ENCODE data around the gene CAMK1D.

Gene CAMK1D

GRCh38 chr10:12650538-12651298, 301.4 kb downstream of the CAMK1D start:
- DNase-seq (ENCODE audit: low read depth) = no peak
- H3K4me3 ChIP-seq (ENCODE audit: low read depth, low read length) = no peak overlapping the region
- TF ChIP-seq MAX (IDR thresholded peaks at IDR 0.05; ENCODE audit: low read depth, low read length) (no peak), POLR2A (IDR thresholded peaks at IDR 0.05; ENCODE audit: extremely low read depth, insufficient read length) (no peak), CTCF (IDR thresholded peaks at IDR 0.05; ENCODE audit: low read depth, low read length) (no peak), MYC (IDR thresholded peaks at IDR 0.05; ENCODE audit: low read depth, low read length) (no peak)

GRCh38 chr10:12655940-12656339, 306.6 kb downstream of the CAMK1D start:
- no peak overlapping the region for H3K4me3 ChIP-seq (ENCODE audit: low read depth, low read length)
- no peak for TF ChIP-seq POLR2A (IDR thresholded peaks at IDR 0.05; ENCODE audit: extremely low read depth, insufficient read length)
- no peak for TF ChIP-seq MYC (IDR thresholded peaks at IDR 0.05; ENCODE audit: low read depth, low read length)
- no peak for TF ChIP-seq CTCF (IDR thresholded peaks at IDR 0.05; ENCODE audit: low read depth, low read length)
- TF ChIP-seq MAX (IDR thresholded peaks at IDR 0.05; ENCODE audit: low read depth, low read length) = no peak
- DNase-seq (ENCODE audit: low read depth) = no peak

- TF ChIP-seq MAX (IDR thresholded peaks at IDR 0.05; ENCODE audit: low read depth, low read length) (no peak), CTCF (IDR thresholded peaks at IDR 0.05; ENCODE audit: low read depth, low read length) (peak; percentile 57), POLR2A (IDR thresholded peaks at IDR 0.05; ENCODE audit: extremely low read depth, insufficient read length) (no peak), MYC (IDR thresholded peaks at IDR 0.05; ENCODE audit: low read depth, low read length) (no peak)
Observed at GRCh38 chr10:12656518-12657142, 307.3 kb downstream of the CAMK1D start.

GRCh38 chr10:12657489-12657888, 308.1 kb downstream of the CAMK1D start:
- no peak for TF ChIP-seq CTCF (IDR thresholded peaks at IDR 0.05; ENCODE audit: low read depth, low read length)
- no peak for DNase-seq (ENCODE audit: low read depth)
- no peak overlapping the region for H3K4me3 ChIP-seq (ENCODE audit: low read depth, low read length)

More at GRCh38 chr10:12656518-12657142, 307.3 kb downstream of the CAMK1D start:
- DNase-seq (ENCODE audit: low read depth) = peak; percentile 60
- H3K4me3 ChIP-seq (ENCODE audit: low read depth, low read length) = no peak overlapping the region

- H3K4me3 ChIP-seq (ENCODE audit: low read depth, low read length) = no peak overlapping the region
- DNase-seq (ENCODE audit: low read depth) = no peak
- no peak for TF ChIP-seq MYC (IDR thresholded peaks at IDR 0.05; ENCODE audit: low read depth, low read length)
- no peak for TF ChIP-seq POLR2A (IDR thresholded peaks at IDR 0.05; ENCODE audit: extremely low read depth, insufficient read length)
Observed at GRCh38 chr10:12658526-12658925, 309.2 kb downstream of the CAMK1D start.

- TF ChIP-seq MAX (IDR thresholded peaks at IDR 0.05; ENCODE audit: low read depth, low read length) (no peak), POLR2A (IDR thresholded peaks at IDR 0.05; ENCODE audit: extremely low read depth, insufficient read length) (no peak), MYC (IDR thresholded peaks at IDR 0.05; ENCODE audit: low read depth, low read length) (no peak)
- no peak for DNase-seq (ENCODE audit: low read depth)
Observed at GRCh38 chr10:12659706-12660105, 310.4 kb downstream of the CAMK1D start.

More at GRCh38 chr10:12659706-12660105, 310.4 kb downstream of the CAMK1D start:
- H3K4me3 ChIP-seq (ENCODE audit: low read depth, low read length) = no peak overlapping the region

Measured in NB4 (cell line).